GM21717 (cell line): ENCODE measurements around the gene TNFRSF1B.

Source experiments
- ATAC-seq: cut with Tn5 transposase; IDR thresholded peaks from one replicate; pipeline ENCODE4 v1.9.1; 2021; ENCODE audit warnings: mild to moderate bottlenecking, moderate library complexity; ENCODE audit not compliant: unreplicated experiment

TNFRSF1B gene

GRCh38 chr1:12141163-12141850 lies 25.5 kb upstream of the TNFRSF1B start:
- no peak for ATAC-seq

GRCh38 chr1:12142141-12142823 lies 24.5 kb upstream of the TNFRSF1B start:
- no peak for ATAC-seq

- no peak for ATAC-seq
Measured at GRCh38 chr1:12142891-12143630, 23.7 kb upstream of the TNFRSF1B start.

GRCh38 chr1:12143631-12144155 lies 23.1 kb upstream of the TNFRSF1B start:
- no peak for ATAC-seq

GRCh38 chr1:12144236-12144635 lies 22.6 kb upstream of the TNFRSF1B start:
- ATAC-seq, result no peak

GRCh38 chr1:12144969-12145368 lies 21.8 kb upstream of the TNFRSF1B start:
- no peak for ATAC-seq

GRCh38 chr1:12145616-12146342 lies 21.0 kb upstream of the TNFRSF1B start:
- no peak for ATAC-seq

- ATAC-seq, result no peak
Measured at GRCh38 chr1:12146343-12147112, 20.3 kb upstream of the TNFRSF1B start.

GRCh38 chr1:12147201-12147701 lies 19.5 kb upstream of the TNFRSF1B start:
- ATAC-seq, result no peak

GRCh38 chr1:12148160-12148957 lies 18.4 kb upstream of the TNFRSF1B start:
- no peak for ATAC-seq

- ATAC-seq, result no peak
Measured at GRCh38 chr1:12148958-12149790, 17.6 kb upstream of the TNFRSF1B start.

- ATAC-seq, result no peak
Measured at GRCh38 chr1:12149791-12150175, 17.0 kb upstream of the TNFRSF1B start.

GRCh38 chr1:12150456-12151200 lies 16.2 kb upstream of the TNFRSF1B start:
- no peak for ATAC-seq

GRCh38 chr1:12151465-12151864 lies 15.3 kb upstream of the TNFRSF1B start:
- ATAC-seq, result no peak

GRCh38 chr1:12152113-12152891 lies 14.5 kb upstream of the TNFRSF1B start:
- peak; percentile 60 for ATAC-seq

- no peak for ATAC-seq
Measured at GRCh38 chr1:12153181-12153785, 13.5 kb upstream of the TNFRSF1B start.
